GM03348 (cell line): ENCODE measurements around the gene ATRIP.
A peak's percentile ranks its signal among the peaks of the same experiment; 100 is the strongest.
"Not testable (repeated sequence)": the region's sequence is repeated elsewhere in the genome, so short reads cannot be mapped to it uniquely, and the experiment has no call there.

Experiments used
- DNase-seq: peaks from one replicate; pipeline ENCODE4 v3.0.0; 2012; ENCODE audit warnings: low spot score

Gene ATRIP

DNA sequence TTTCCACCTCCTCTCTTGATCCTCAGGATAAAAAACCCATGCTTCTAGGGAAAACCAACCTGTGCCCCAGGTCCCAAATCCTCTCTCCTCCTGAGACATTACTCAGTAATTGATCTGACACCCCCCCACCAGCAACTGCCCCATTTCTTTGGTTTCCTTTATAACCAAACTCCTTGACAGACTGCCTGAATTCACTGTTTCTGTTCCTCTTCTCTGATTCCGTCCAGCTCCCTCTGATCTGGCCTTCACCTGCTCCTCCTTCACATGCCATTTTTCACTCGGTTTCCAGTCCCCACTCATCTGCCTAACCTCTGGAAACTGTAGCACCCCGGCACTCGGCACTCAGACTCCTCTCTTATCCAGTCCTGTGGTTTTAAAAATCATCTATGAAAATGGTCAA, 8.7 kb upstream of the ATRIP start:
- DNase-seq = no peak

DNA sequence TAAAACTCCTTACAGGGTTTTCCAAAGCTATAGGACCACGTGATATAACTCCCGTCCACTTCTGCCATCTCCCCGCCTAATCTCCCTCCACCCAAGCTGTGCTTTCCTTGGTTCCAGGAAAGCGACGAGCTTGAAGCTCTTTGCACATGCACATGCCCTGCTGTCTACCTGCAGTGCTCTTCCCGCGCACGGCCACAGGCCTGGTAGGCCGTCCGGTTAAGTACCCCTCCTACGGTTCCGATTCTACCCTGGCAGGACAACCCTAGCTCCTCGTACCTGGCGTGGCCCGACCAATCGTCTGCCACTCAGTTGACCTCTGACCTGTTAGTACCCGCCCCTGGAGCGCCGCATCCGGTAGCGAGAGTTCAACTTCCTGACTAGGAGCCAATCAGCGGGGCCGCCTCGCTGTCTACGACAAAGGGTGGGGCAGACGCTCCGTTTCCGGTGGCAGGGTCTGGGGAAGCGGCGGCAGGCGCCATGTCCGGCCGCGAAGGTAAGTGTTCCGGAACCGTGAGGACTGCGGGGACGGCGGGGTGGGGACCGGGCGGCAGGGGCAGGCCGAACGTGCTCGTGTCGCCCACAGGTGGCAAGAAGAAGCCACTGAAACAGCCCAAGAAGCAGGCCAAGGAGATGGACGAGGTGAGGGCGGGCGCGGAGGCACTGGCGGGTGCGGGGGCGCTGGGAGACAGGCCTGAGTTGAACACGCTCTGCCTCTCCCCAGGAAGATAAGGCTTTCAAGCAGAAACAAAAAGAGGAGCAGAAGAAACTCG, 6.5 kb upstream of the ATRIP start, which contains the start of the genes CCDC51 and TMA7:
TSS of gene CCDC51 (minus strand) at position 300 of the 770 bp plus-strand sequence. CDS start 4,991 bp downstream, outside the sequence.
TSS of gene TMA7 (plus strand) at position 438 of the 770 bp plus-strand sequence. CDS start at position 478, 40 bp downstream.
- peak; percentile 98 for DNase-seq

DNA sequence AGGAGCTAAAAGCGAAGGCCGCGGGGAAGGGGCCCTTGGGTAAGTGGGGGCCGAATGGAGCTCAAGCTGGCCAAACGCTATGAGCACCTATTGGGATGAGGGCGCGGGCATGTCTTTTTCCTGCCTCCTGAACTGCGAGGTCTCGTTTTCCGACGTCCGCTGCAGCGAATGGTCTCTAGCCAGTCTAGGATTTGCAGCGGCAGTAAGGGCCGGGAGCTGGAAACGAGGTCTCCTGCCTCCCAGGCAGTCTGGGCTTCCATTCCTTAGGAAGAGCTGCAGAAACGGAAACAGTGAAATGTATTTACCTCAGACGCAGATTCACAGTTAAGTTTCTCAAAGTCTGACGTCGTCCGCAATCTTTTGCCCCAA, 6.0 kb upstream of the ATRIP start:
- peak; percentile 24 for DNase-seq

DNA sequence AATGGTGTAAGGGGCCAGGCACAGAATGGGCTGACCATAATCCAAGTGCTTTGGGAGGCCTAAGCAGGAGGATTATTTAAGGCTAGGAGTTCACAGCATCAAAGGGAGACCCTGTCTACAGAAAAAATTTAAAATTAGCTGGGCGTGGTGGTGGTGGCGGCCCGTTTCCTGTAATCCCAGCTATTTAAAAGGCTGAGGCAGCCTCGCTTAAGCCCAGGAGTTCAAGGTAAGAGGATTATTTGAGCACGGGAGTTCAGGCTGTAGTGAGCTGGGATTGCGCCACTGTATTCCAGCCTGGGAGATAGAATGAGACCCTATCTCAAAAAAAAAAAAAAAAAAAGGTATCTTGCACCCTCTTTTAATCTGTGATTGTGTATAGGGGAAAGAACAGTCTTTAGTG, 4.6 kb upstream of the ATRIP start:
- DNase-seq = no peak

DNA sequence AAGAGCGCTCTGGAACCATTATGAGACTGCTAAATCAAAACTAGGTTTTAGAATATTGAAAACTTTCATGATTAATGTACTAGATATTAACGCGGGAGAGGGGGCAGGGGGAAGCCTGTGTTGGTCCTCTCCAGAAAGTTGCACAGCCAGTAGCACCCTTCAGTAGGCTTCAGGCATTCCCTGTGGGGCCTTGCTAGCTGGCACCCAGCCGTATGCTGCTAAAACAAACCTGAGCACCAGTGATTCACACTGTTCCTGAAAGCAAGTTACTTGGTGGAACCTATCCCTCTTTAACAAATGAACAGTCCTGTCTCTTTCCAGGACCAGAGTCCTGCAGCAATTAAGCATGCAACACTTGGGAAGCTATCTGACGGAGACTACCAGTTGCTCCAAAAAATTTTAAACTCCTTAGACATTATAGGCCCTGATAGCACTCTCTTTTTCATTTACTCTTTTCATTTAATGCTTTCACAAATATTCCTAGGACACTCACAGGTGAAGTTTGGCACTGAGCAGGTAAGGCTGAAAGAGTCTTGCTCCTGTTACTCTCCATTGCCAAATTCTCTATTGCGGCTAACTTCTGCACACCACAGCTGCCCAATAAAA, 1.2 kb upstream of the ATRIP start:
- no peak for DNase-seq

DNA sequence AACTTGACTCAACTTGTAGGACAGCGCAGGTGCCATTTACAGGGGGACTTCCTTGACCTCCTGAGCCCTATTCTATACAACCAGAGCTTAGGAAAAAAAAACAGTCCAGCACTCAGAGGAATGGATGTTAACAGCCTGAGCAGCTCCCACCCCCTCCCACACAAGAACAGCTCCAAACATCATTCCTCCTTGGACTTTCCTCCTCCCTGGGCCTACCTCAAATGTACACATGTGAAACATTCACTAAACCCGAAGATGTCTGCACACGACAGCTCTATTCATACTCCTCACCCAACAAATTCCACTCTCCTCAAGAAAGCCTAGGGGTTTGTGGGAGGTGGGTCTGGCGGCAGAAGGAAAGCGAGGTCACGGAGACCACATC, 503 bp upstream of the ATRIP start:
- no peak for DNase-seq

DNA sequence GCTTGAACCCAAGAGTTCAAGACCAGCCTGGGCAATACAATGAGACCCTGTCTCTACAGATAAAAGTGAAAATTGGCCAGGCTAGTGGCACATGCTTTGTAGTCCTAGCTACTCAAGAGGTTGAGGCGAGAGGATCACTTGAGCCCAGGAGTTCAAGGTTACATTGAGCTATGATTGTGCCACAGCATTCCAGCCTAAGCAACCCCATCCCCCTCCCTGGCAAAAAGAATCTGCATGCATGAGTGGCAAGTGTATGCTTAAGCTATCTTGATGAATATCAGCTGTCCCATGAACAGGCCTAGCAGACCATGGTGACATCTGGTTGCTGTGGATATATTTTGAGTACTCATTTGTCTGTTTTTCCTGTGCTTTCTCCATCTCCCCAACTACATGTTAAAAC, 4.7 kb downstream of the ATRIP start:
- no peak for DNase-seq

DNA sequence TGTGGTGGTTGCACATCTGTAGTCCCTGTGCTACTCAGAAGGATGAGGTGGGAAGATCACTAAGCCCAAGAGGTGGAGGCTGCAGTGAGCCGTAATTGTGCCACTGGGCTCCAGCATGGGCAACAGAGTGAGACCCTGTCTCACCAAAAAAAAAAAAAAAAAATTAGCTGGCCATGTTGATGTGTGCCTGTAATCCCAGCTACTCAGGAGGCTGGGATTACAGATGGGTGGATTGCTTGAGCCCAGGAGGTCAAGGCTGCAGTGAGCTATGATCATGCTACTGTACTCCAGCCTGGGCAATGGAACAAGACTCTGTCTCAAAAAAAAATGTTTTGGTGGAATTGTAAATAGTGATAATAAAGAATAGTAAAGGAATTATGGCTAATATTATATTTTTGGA, 9.9 kb downstream of the ATRIP start:
- DNase-seq = no peak

DNA sequence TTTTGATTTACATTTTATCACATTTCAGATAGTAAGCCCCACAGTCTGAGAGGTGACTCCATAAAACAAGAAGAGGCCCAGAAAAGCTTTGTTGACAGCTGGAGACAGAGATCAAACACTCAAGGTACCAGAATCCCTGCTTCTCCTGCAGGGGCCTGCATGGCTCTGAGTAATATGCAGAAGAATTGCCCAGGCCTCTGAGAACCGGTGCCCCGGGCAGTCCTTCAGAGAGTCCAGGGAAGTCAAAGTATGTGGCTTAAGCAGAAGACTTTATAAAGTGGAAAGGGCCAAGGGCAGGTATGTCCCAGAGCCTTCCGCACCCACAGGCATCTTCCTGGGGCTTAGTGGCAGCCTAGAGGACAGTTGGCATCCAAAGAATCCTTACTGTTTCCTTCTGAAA, 12.8 kb downstream of the ATRIP start:
- no peak for DNase-seq

DNA sequence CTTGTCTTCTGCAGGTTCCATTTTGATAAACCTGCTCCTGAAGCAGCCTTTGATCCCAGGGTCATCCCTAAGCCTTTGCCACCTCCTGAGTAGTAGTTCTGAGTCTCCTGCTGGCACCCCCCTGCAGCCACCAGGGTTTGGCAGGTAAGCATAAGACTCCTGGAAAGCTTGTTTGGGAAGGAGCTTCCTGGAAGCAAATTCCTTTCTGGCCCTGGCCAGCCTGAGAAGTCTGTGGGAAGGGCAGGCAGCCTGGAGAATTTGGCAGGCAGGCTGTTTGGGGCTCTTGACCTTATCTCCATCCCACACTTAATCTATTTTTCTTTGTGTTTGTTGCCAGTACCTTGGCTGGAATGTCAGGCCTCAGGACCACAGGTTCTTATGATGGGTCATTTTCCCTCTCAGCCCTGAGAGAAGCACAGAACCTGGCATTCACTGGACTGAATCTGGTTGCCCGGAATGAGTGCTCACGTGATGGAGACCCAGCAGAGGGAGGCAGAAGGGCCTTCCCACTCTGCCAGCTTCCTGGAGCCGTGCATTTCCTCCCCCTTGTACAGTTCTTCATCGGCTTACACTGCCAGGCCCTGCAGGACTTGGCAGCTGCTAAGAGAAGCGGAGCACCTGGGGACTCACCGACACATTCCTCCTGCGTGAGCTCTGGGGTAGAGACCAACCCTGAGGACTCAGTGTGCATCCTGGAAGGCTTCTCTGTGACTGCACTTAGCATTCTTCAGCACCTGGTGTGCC, 13.4 kb downstream of the ATRIP start:
- no peak for DNase-seq

DNA sequence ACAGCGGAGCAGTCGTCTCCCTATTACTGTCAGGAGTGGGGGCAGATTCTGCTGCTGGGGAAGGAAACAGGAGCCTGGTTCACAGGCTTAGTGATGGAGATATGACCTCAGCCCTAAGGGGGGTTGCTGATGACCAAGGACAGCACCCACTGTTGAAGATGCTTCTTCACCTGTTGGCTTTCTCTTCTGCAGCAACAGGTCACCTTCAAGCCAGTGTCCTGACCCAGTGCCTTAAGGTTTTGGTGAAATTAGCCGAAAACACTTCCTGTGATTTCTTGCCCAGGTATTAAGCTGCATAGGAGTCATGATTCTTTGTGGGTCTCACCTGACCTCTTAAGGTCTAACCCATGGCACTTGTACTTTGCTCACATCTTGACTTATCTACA, 14.0 kb downstream of the ATRIP start:
- no peak for DNase-seq

DNA sequence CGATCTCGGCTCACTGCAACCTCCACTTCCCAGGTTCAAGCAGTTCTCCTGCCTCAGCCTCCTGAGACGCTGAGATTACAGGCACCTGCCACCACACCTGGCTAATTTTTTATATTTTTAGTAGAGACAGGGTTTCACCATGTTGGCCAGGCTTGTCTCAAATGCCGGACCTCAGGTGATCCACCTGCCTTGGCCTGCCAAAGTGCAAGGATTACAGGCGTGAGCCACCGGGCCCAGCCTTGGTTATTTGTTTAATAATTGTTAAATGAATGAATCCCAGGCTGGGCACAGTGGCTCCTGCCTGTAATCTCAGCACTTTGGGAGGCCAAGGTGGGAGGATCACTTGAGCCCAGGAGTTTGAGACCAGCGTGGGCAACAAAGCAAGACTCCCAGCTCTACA, 15.2 kb downstream of the ATRIP start:
- not testable (repeated sequence) for DNase-seq

DNA sequence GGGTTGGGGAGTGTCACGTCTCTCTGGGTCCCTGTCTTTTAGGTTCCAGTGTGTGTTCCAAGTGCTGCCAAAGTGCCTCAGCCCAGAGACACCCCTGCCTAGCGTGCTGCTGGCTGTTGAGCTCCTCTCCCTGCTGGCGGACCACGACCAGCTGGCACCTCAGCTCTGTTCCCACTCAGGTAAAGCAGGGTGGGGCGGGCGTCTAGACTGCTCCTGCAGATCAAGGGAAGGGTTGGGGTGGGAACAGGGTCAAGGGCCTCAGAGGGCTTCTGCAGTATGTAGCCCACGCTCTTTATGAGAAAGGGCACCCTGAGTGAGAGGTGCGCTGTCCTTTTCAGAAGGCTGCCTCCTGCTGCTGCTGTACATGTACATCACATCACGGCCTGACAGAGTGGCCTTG, 17.2 kb downstream of the ATRIP start:
- DNase-seq = no peak

DNA sequence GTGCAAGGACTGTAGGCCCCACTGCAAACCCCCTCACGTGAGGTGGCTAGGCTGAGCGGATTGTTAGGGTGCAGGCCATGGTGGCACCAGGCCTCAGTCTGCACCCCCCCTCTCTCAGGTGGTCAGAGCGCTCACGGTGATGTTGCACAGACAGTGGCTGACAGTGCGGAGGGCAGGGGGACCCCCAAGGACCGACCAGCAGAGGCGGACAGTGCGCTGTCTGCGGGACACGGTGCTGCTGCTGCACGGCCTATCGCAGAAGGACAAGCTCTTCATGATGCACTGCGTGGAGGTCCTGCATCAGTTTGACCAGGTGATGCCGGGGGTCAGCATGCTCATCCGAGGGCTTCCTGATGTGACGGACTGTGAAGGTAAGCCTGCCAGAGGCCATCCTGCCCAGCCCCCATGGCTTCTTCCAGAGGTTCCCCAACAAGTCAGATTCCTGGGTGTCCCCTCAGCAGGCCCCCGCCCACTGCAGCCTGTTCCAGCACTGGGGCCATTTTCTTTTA, 18.2 kb downstream of the ATRIP start:
- DNase-seq = no peak

DNA sequence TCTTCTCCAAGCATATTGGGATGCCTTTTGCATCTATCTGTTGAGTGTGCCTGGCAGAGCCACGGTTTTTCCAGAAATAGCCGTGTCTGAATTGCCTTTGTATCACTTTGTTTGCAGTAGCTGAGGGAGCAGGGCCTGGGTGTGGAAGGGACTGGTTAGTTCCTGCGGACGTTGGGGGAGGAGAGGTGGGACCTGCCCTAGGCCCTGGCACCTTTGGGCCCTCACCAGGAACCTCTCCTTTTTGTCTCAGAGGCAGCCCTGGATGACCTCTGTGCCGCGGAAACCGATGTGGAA, 18.6 kb downstream of the ATRIP start:
- DNase-seq = no peak

DNA sequence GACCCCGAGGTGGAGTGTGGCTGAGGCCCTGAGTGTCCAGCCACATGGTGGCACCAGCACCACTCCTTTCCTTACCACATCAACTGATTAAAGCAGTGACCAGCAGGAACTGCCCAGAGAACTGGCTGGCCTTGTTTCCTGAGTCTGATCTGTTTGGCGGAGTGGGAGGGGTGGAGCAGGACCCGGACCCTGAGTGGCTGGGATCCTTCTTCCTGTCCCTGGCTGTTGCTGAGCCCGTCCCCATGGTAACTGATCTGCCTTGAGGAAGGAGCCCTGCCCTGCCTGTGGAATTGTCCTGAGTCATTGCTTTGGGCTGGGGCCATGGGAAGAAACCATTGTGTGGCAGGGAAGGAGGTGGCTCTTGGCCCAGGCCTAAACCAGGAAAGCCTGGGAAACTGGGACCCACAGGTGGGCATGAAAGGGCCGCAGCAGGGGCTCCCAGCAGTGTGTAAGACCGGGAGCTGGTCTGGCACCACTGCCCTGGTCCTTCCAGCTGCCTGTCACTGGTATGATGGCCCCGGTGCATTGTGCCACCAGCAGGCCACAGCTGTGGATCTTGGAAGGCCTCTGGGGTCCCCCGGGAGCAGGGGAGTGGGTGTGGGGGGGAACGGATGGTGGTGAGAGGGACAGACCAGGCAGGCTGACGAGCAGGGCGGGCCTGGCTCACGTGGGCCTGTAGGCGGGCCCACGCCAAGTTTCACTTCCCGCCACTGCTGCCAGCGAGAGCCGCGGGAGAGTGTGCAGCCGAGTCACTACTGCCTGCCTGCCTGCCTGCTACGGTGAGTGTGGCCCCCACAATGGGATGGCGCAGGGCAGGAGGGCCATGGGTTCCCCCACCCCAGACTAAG, 19.2 kb downstream of the ATRIP start:
- DNase-seq = peak; percentile 98

DNA sequence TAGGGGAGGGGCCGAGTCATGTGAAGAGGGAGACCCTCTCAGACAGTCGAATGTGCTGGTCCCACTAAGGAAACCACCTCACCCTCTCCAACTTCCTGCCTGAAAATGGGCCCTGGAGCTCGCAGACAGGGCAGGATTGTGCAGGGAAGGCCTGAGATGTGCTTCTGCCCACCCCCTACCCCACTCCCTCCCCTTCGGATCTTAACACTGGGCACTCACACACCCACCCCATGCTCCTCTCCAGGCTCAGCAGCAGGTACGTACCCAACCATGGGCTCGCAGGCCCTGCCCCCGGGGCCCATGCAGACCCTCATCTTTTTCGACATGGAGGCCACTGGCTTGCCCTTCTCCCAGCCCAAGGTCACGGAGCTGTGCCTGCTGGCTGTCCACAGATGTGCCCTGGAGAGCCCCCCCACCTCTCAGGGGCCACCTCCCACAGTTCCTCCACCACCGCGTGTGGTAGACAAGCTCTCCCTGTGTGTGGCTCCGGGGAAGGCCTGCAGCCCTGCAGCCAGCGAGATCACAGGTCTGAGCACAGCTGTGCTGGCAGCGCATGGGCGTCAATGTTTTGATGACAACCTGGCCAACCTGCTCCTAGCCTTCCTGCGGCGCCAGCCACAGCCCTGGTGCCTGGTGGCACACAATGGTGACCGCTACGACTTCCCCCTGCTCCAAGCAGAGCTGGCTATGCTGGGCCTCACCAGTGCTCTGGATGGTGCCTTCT, 20.0 kb downstream of the ATRIP start:
- no peak for DNase-seq

DNA sequence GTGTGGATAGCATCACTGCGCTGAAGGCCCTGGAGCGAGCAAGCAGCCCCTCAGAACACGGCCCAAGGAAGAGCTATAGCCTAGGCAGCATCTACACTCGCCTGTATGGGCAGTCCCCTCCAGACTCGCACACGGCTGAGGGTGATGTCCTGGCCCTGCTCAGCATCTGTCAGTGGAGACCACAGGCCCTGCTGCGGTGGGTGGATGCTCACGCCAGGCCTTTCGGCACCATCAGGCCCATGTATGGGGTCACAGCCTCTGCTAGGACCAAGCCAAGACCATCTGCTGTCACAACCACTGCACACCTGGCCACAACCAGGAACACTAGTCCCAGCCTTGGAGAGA, 20.5 kb downstream of the ATRIP start:
- DNase-seq = no peak

DNA sequence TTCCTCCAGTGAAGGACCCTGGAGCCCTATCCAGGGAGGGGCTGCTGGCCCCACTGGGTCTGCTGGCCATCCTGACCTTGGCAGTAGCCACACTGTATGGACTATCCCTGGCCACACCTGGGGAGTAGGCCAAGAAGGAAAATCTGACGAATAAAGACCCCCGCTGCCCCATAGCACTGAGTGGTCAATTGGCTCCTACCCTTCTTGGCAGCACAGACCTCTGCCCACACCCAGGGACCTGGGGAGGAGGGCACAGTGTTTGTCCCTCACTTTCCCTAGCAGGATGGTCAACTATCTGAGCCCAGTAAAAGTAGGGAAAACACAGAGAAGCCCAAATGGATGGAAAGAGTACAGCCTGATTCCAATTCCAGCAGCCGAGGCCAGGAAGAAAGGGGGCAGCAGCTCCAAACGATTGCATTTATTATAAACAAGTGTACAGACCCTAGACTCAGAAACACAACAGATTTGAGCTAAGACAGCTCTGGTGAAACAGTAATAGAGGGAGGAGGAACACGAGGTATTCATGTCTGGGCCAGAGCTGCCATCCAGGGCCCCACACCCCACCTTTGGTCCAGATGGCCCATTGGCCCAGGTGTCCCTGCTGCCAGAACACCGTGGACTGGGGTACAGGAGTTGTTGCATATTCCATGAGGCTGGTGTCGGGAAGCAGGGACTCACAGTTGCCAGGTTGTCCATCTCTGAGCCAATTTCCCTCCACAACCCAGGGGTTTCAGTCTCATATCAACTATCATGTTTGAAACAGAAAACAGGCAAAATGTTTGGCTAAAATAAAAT, 21.1 kb downstream of the ATRIP start:
- DNase-seq = no peak

DNA sequence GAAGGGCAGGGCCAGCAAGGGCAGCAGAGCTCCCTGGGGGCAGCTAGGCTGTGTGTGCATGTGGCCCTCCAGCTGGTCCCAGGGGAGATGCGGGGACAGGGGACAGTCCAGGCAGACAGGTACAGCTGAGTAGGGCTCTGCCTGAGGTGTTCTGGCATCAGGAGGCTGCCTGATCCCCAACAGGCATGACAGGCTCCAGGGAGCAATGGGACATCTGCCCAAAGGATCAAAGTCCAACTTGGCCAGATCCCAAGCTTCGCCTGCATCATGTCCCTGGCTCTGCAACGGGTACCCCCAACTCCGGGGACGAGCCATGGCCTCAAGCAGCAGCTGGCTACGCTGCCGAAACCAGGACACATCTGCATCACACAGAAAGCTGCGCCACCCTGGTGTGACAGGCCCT, 21.8 kb downstream of the ATRIP start:
- DNase-seq = no peak
